ENCODE data around the gene ORC4.

DNA sequence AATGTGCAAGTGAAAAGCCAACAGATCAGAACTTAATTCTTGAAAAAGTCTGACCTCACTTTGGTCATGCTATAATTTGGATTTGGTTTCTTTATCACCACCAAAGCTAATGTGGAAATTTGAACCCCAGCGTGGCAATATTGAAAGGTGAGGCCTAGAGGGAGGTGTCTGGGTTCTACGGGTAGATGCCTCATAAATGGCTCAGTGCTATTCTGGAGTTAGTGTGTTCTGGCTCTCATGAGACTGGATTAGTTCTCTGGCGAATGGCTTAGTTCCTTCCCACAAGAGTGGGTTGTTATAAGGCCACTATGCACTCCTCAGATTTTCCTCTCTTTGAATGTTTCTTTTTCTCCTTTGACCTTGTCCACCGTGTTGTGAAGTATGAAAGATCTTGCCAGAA, 22.3 kb downstream of the ORC4 start:
- TF ChIP-seq POLR2A (IDR thresholded peaks at IDR 0.05; ENCODE audit: low read length) (no peak), GATA1 (IDR thresholded peaks at IDR 0.05; ENCODE audit: low read depth, low read length) (no peak)
